Activated CD4-positive, alpha-beta memory T cell treated with anti-CD3 and anti-CD28 coated beads for 36 hours (primary cell): Measurements from ENCODE around the gene FASLG. TPM values are rescaled to one million over a fixed set of nuclear protein-coding genes. Genes with fewer than 3 reads are reported as not detected.
"Not testable (repeated sequence)": the region's sequence is repeated elsewhere in the genome, so short reads cannot be mapped to it uniquely, and the experiment has no call there.

Experiments used
- CTCF ChIA-PET: fragments of 350-600 bp; sonication (Branson Sonifier 250); formaldehyde crosslinking; loops from one replicate; lab custom pipeline; 2021; ENCODE audit warnings: antibody characterized with exemption, inconsistent platforms; lab: Charles Lee
- POLR2A ChIA-PET: fragments of 350-600 bp; sonication (Branson Sonifier 250); formaldehyde crosslinking; loops from one replicate; lab custom pipeline; 2021; ENCODE audit warnings: antibody characterized with exemption; lab: Charles Lee
- DNase-seq: peaks from one replicate; pipeline ENCODE4 v3.0.0-alpha.2; 2020
- H3K27ac Mint-ChIP-seq: one replicate; pipeline ENCODE4 v1.8.0; 2021; ENCODE audit warnings: mixed read lengths
- H3K27me3 Mint-ChIP-seq: one replicate; pipeline ENCODE4 v1.8.0; 2021; ENCODE audit warnings: mixed read lengths
- H3K36me3 Mint-ChIP-seq: one replicate; pipeline ENCODE4 v1.8.0; 2021; ENCODE audit warnings: mixed read lengths
- H3K4me1 Mint-ChIP-seq: one replicate; pipeline ENCODE4 v1.8.0; 2021; ENCODE audit warnings: low read depth, mixed read lengths
- H3K4me3 Mint-ChIP-seq: one replicate; pipeline ENCODE4 v1.8.0; 2021; ENCODE audit warnings: mild to moderate bottlenecking, mixed read lengths
- H3K9me3 Mint-ChIP-seq: one replicate; pipeline ENCODE4 v1.8.0; 2021; ENCODE audit warnings: mixed read lengths
- intact Hi-C: fragments of 100-400 bp; cut with micrococcal nuclease; formaldehyde crosslinking; loops from one replicate; pipeline ENCODE4 v1.15.1; 2023
- total RNA-seq, 2 experiments: library from RNA; stranded (reverse); gene quantifications; one replicate each; pipeline ENCODE4 v1.2.3, GENCODE V29; 2021

The FASLG gene
- total RNA-seq = 1 to 10 TPM; 8.2 to 8.6 TPM

GRCh38 chr1:172658871-172659453, at the start of gene FASLG:
TSS of gene FASLG (plus strand) at chr1:172659103. CDS start at chr1:172659202, 99 bp downstream.
- CTCF ChIA-PET = interaction anchor here (0.9 to 3.8 kb wide), 10 partner anchors 12 to 89 kb away, joined by 3 to 41 read pairs (median 5); no protein-coding TSS in a partner anchor
- Mint-ChIP-seq H3K36me3 (peaks cover 20% of the 10 kb centered on the region), H3K9me3 (peaks cover 8% of the 10 kb centered on the region), H3K4me1 (peaks cover 64% of the 10 kb centered on the region), H3K27me3 (peaks cover 7% of the 10 kb centered on the region), H3K27ac (peak within 1 kb of the TSS; percentile 91), H3K4me3 (peak within 1 kb of the TSS; percentile 78)
- intact Hi-C loops = loop anchor here (2.0 kb wide), 1 partner anchor 16 kb away; no protein-coding TSS in a partner anchor
- DNase-seq = peak; percentile 77
- POLR2A ChIA-PET = interaction anchor here (0.8 to 7.4 kb wide), 11 partner anchors 11 to 67 kb away, joined by 3 to 51 read pairs (median 4); no protein-coding TSS in a partner anchor

GRCh38 chr1:172609528-172609927, 49.4 kb upstream of the FASLG start:
- CTCF ChIA-PET = interaction anchor here (0.6 to 9.3 kb wide), 19 partner anchors 10 to 251 kb away, joined by 3 to 146 read pairs (median 4); partner anchors contain the start of genes FASLG and PIGC
- Mint-ChIP-seq H3K4me3 (no peak overlapping the region), H3K36me3 (peaks cover 23% of the 10 kb centered on the region), H3K9me3 (no peaks in the 10 kb centered on the region), H3K27ac (no peak overlapping the region), H3K27me3 (no peaks in the 10 kb centered on the region), H3K4me1 (peaks cover 6% of the 10 kb centered on the region)
- POLR2A ChIA-PET = interaction anchor here (1.2 kb wide), 1 partner anchor 50 kb away, joined by 5 read pairs; the partner anchor contains the start of gene FASLG
- DNase-seq = no peak
- intact Hi-C loops = loop anchor here (1.0 kb wide), 2 partner anchors 110 to 119 kb away; no protein-coding TSS in a partner anchor

GRCh38 chr1:172612478-172612877, 46.4 kb upstream of the FASLG start:
- CTCF ChIA-PET = no interaction called here
- intact Hi-C loops = no loop called here
- no peaks in the 10 kb centered on the region for H3K27me3 Mint-ChIP-seq

GRCh38 chr1:172613294-172613693, 45.6 kb upstream of the FASLG start:
- H3K27ac Mint-ChIP-seq = no peak overlapping the region
- H3K27me3 Mint-ChIP-seq = no peaks in the 10 kb centered on the region
- peaks cover 2% of the 10 kb centered on the region for H3K9me3 Mint-ChIP-seq
- intact Hi-C loops = no loop called here
- DNase-seq = no peak
- peaks cover 22% of the 10 kb centered on the region for H3K36me3 Mint-ChIP-seq
- peaks cover 5% of the 10 kb centered on the region for H3K4me1 Mint-ChIP-seq
- ChIA-PET POLR2A (no interaction called here), CTCF (interaction anchor here (2.4 kb wide), 1 partner anchor 106 kb away, joined by 9 read pairs; no protein-coding TSS in a partner anchor)
- H3K4me3 Mint-ChIP-seq = no peak overlapping the region

More at GRCh38 chr1:172612478-172612877, 46.4 kb upstream of the FASLG start:
- Mint-ChIP-seq H3K27ac (no peak overlapping the region), H3K4me3 (no peak overlapping the region), H3K4me1 (peaks cover 5% of the 10 kb centered on the region), H3K36me3 (peaks cover 20% of the 10 kb centered on the region), H3K9me3 (no peaks in the 10 kb centered on the region)
- POLR2A ChIA-PET = no interaction called here
- no peak for DNase-seq

- H3K9me3 Mint-ChIP-seq = peaks cover 24% of the 10 kb centered on the region
Measured at GRCh38 chr1:172616195-172616594, 42.7 kb upstream of the FASLG start.

GRCh38 chr1:172616636-172617035, 42.3 kb upstream of the FASLG start:
- Mint-ChIP-seq H3K9me3 (peaks cover 28% of the 10 kb centered on the region), H3K4me1 (no peaks in the 10 kb centered on the region), H3K4me3 (no peak overlapping the region), H3K36me3 (peaks cover 15% of the 10 kb centered on the region), H3K27ac (no peak overlapping the region), H3K27me3 (no peaks in the 10 kb centered on the region)
- POLR2A ChIA-PET = interaction anchor here (0.6 kb wide), 1 partner anchor 83 kb away, joined by 3 read pairs; no protein-coding TSS in a partner anchor
- CTCF ChIA-PET = interaction anchor here (0.6 to 4.1 kb wide), 3 partner anchors 103 to 114 kb away, joined by 3 to 13 read pairs (median 5); no protein-coding TSS in a partner anchor
- intact Hi-C loops = no loop called here
- DNase-seq = no peak

More at GRCh38 chr1:172616195-172616594, 42.7 kb upstream of the FASLG start:
- no peak for DNase-seq
- intact Hi-C loops = no loop called here
- Mint-ChIP-seq H3K27me3 (no peaks in the 10 kb centered on the region), H3K36me3 (peaks cover 17% of the 10 kb centered on the region), H3K4me1 (no peaks in the 10 kb centered on the region), H3K27ac (no peak overlapping the region), H3K4me3 (no peak overlapping the region)
- POLR2A ChIA-PET = no interaction called here
- CTCF ChIA-PET = interaction anchor here (0.6 to 4.1 kb wide), 3 partner anchors 103 to 115 kb away, joined by 3 to 13 read pairs (median 5); no protein-coding TSS in a partner anchor

GRCh38 chr1:172620603-172621002, 38.3 kb upstream of the FASLG start:
- CTCF ChIA-PET = interaction anchor here (2.7 kb wide), 1 partner anchor 11 kb away, joined by 8 read pairs; no protein-coding TSS in a partner anchor
- intact Hi-C loops, H3K27ac Mint-ChIP-seq, DNase-seq, H3K4me1 Mint-ChIP-seq, POLR2A ChIA-PET, H3K27me3 Mint-ChIP-seq, H3K4me3 Mint-ChIP-seq: not testable (repeated sequence)
- H3K9me3 Mint-ChIP-seq = peaks cover 28% of the 10 kb centered on the region
- peaks cover 15% of the 10 kb centered on the region for H3K36me3 Mint-ChIP-seq

- peaks cover 5% of the 10 kb centered on the region for H3K4me1 Mint-ChIP-seq
- DNase-seq = no peak
- intact Hi-C loops = no loop called here
- H3K27ac Mint-ChIP-seq = no peak overlapping the region
- peaks cover 28% of the 10 kb centered on the region for H3K9me3 Mint-ChIP-seq
- peaks cover 5% of the 10 kb centered on the region for H3K27me3 Mint-ChIP-seq
- H3K36me3 Mint-ChIP-seq = peaks cover 15% of the 10 kb centered on the region
- CTCF ChIA-PET = no interaction called here
- H3K4me3 Mint-ChIP-seq = no peak overlapping the region
- POLR2A ChIA-PET = no interaction called here
Measured at GRCh38 chr1:172622541-172622940, 36.4 kb upstream of the FASLG start.

GRCh38 chr1:172623748-172624147, 35.2 kb upstream of the FASLG start:
- Mint-ChIP-seq H3K27me3 (peaks cover 5% of the 10 kb centered on the region), H3K36me3 (peaks cover 13% of the 10 kb centered on the region), H3K4me1 (peaks cover 15% of the 10 kb centered on the region), H3K27ac (no peak overlapping the region), H3K9me3 (peaks cover 22% of the 10 kb centered on the region), H3K4me3 (no peak overlapping the region)
- DNase-seq = no peak
- POLR2A ChIA-PET = no interaction called here
- intact Hi-C loops = no loop called here
- CTCF ChIA-PET = interaction anchor here (1.5 kb wide), 1 partner anchor 96 kb away, joined by 4 read pairs; no protein-coding TSS in a partner anchor

- Mint-ChIP-seq H3K27ac (no peak overlapping the region), H3K9me3 (no peaks in the 10 kb centered on the region), H3K27me3 (peaks cover 8% of the 10 kb centered on the region), H3K4me1 (peaks cover 41% of the 10 kb centered on the region), H3K4me3 (no peak overlapping the region), H3K36me3 (no peaks in the 10 kb centered on the region)
- intact Hi-C loops = loop anchor here (5.0 kb wide), 1 partner anchor 35 kb away; no protein-coding TSS in a partner anchor
- CTCF ChIA-PET = no interaction called here
- no peak for DNase-seq
- POLR2A ChIA-PET = no interaction called here
Measured at GRCh38 chr1:172626845-172627244, 32.1 kb upstream of the FASLG start.

- no peak overlapping the region for H3K4me3 Mint-ChIP-seq
- no peak overlapping the region for H3K27ac Mint-ChIP-seq
- no peaks in the 10 kb centered on the region for H3K36me3 Mint-ChIP-seq
- ChIA-PET POLR2A (interaction anchor here (1.0 kb wide), 1 partner anchor 10 kb away, joined by 3 read pairs; no protein-coding TSS in a partner anchor), CTCF (interaction anchor here (3.9 kb wide), 1 partner anchor 92 kb away, joined by 14 read pairs; no protein-coding TSS in a partner anchor)
- H3K9me3 Mint-ChIP-seq = no peaks in the 10 kb centered on the region
- peaks cover 47% of the 10 kb centered on the region for H3K4me1 Mint-ChIP-seq
- DNase-seq = no peak
- intact Hi-C loops = loop anchor here (5.0 kb wide), 1 partner anchor 35 kb away; no protein-coding TSS in a partner anchor
- peaks cover 8% of the 10 kb centered on the region for H3K27me3 Mint-ChIP-seq
Measured at GRCh38 chr1:172627702-172628101, 31.2 kb upstream of the FASLG start.

GRCh38 chr1:172628401-172628800, 30.5 kb upstream of the FASLG start:
- H3K27me3 Mint-ChIP-seq = peaks cover 8% of the 10 kb centered on the region
- DNase-seq = no peak
- ChIA-PET CTCF (interaction anchor here (3.9 kb wide), 1 partner anchor 91 kb away, joined by 14 read pairs; no protein-coding TSS in a partner anchor), POLR2A (interaction anchor here (1.0 kb wide), 1 partner anchor 9 kb away, joined by 3 read pairs; no protein-coding TSS in a partner anchor)
- intact Hi-C loops = loop anchor here (5.0 kb wide), 1 partner anchor 34 kb away; no protein-coding TSS in a partner anchor
- no peaks in the 10 kb centered on the region for H3K9me3 Mint-ChIP-seq
- peaks cover 49% of the 10 kb centered on the region for H3K4me1 Mint-ChIP-seq
- no peaks in the 10 kb centered on the region for H3K36me3 Mint-ChIP-seq
- H3K4me3 Mint-ChIP-seq = no peak overlapping the region
- H3K27ac Mint-ChIP-seq = no peak overlapping the region
